ENCODE measurements around the gene KCNIP1. TPM values are rescaled to one million over a fixed set of nuclear protein-coding genes. Genes with fewer than 3 reads are reported as not detected.
A peak's percentile ranks its signal among the peaks of the same experiment; 100 is the strongest.

KCNIP1 gene
- total RNA-seq, 4 donors from 2014 or later: 0.94 to 1.6 (median 1.1) TPM; not detected in 1

DNA sequence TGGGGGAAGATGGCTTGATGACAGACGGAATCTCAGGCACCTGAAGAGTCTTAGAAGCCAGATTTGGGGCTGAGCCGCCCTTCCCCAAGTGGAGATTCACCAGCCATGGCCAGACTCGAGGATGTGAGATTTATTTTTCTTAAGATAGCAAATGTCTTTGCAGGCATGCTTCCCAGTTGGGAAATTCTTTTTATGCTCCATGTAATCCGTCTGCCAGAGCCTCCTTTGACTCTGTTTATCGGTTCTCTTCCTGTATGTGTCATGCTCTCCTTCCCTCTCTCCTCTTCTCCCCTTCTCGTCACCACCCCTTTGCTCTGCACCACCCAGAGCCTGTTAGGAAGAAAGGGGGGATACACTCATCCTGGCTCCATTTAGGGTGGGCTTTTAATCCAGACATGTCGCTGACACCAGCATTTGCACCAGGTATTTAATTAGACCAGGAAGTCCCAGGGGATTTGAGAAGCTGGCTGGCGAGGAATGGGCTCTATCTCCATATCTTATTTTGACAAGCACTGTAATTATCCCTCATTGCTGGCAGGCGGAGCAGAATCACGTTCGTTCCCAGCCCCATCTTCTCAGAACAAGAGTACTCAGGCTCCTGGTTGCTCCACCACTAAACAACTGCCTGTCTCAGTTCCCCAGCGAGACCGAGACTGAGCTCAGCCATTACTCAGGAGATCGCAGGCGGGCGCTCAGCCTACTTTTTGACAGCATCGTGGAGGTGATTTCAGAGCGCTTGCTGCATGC is 50.9 kb downstream of the KCNIP1 start:
- Histone ChIP-seq H3K27me3 (peaks cover 25% of the 10 kb centered on the region), H3K4me3 (no peak overlapping the region), H3K27ac (peak overlapping the region in 3 of 4 donors; percentile 31 to 51 (median 45)), H3K36me3 (no peaks in the 10 kb centered on the region), H3K9me3 (no peaks in the 10 kb centered on the region), H3K4me1 (peaks cover 0 to 31% (median 6%) of the 10 kb centered on the region in 3 donors)
- whole genome bisulfite sequencing, 2 donors (ENCODE audit: low coverage in 1 of 2): 16 to 37% methylated on average over 6 to 9 of the region's 18 CpGs
- ATAC-seq: peak; percentile 78
- TF ChIP-seq POLR2AphosphoS5 (IDR thresholded peaks at IDR 0.05): no peak
- no peak for TF ChIP-seq POLR2A (IDR thresholded peaks at IDR 0.05)
- TF ChIP-seq, protein P1, sequence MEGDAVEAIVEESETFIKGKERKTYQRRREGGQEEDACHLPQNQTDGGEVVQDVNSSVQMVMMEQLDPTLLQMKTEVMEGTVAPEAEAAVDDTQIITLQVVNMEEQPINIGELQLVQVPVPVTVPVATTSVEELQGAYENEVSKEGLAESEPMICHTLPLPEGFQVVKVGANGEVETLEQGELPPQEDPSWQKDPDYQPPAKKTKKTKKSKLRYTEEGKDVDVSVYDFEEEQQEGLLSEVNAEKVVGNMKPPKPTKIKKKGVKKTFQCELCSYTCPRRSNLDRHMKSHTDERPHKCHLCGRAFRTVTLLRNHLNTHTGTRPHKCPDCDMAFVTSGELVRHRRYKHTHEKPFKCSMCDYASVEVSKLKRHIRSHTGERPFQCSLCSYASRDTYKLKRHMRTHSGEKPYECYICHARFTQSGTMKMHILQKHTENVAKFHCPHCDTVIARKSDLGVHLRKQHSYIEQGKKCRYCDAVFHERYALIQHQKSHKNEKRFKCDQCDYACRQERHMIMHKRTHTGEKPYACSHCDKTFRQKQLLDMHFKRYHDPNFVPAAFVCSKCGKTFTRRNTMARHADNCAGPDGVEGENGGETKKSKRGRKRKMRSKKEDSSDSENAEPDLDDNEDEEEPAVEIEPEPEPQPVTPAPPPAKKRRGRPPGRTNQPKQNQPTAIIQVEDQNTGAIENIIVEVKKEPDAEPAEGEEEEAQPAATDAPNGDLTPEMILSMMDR (IDR thresholded peaks at IDR 0.05): no peak
- no peak for TF ChIP-seq EP300 (IDR thresholded peaks at IDR 0.05)

DNA sequence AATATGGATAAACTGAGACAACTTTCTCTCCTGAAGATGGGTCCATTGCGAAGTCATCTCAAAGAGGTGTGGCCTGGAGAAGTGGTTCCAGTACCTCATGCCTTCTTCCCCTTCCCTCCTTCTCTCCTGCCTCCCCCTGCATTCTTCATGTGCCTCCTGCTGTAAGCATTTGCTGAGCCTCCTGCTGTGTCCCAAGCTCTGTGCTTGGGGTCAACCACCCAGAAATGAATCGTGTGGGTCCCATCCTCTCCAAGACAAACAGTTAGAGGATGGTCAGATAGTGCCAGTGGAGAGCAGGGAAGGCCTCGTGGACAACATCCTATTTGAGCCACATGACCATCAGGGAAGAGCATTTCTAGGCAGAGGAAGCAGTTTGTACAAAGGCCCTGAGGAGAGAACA is 53.5 kb downstream of the KCNIP1 start:
- Histone ChIP-seq H3K36me3 (no peaks in the 10 kb centered on the region), H3K9me3 (no peaks in the 10 kb centered on the region), H3K27me3 (peaks cover 43% of the 10 kb centered on the region), H3K4me3 (no peak overlapping the region), H3K4me1 (peaks cover 0 to 30% (median 6%) of the 10 kb centered on the region in 3 donors), H3K27ac (no peak overlapping the region)
- no peak for ATAC-seq
- WGBS, 2 donors (ENCODE audit: low coverage in 1 of 2): 86 to 100% methylated on average over 1 of the region's 3 CpGs
- no peak for TF ChIP-seq POLR2AphosphoS5 (IDR thresholded peaks at IDR 0.05)
- TF ChIP-seq POLR2A (IDR thresholded peaks at IDR 0.05): no peak
- TF ChIP-seq EP300 (IDR thresholded peaks at IDR 0.05): no peak
- TF ChIP-seq, protein P1 (IDR thresholded peaks at IDR 0.05): no peak

DNA sequence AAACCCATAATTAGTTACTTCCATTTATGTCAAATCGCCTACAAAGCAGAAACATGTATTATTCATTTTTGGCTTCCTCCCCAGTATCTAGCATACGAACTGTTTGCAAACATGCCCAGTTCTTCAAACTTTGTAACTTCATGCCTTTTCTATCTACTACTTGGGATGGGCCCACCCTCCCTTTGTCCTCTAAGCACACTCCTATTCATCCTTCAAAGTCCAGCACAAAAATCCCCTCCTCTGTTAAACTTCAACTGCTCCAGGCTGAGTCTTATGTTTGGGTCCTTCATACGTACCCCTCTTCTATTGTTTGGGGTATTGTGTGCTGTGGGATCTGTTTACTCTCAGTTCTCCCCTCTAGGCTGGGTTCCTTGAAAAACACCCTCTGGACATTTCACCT is 55.5 kb downstream of the KCNIP1 start:
- ATAC-seq: no peak
- Histone ChIP-seq H3K27ac (no peak overlapping the region), H3K4me3 (no peak overlapping the region), H3K9me3 (no peaks in the 10 kb centered on the region), H3K36me3 (no peaks in the 10 kb centered on the region), H3K4me1 (peaks cover 0 to 13% (median 0%) of the 10 kb centered on the region in 3 donors), H3K27me3 (peaks cover 36% of the 10 kb centered on the region)
- WGBS, 2 donors (ENCODE audit: low coverage in 1 of 2): 65 to 69% methylated on average over 3 of the region's 3 CpGs
- TF ChIP-seq POLR2A (IDR thresholded peaks at IDR 0.05) (no peak), EP300 (IDR thresholded peaks at IDR 0.05) (no peak), POLR2AphosphoS5 (IDR thresholded peaks at IDR 0.05) (no peak)
- TF ChIP-seq, protein P1 (IDR thresholded peaks at IDR 0.05): no peak

DNA sequence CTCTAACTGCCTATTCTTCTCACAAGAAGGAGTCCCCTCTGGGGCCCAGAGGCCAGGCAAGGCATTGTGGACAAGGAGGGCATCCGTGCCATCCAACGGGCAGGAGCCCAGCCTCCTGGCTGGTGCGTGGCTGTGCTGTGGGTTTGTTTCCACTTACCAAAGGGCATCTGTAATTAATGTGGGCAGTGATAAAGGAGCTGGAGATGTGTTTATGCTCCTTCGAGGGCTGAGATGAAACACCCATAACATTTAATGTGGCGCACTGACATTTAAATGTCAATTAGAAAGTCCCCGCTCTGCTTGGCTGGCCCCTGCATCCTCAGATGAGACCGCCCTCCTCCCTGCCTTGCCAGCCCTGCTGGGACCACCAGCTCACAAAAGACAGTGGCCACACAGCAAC is 57.1 kb downstream of the KCNIP1 start:
- no peak for ATAC-seq
- WGBS, 2 donors (ENCODE audit: low coverage in 1 of 2): 73 to 88% methylated on average over 2 to 4 of the region's 7 CpGs
- Histone ChIP-seq H3K27me3 (peaks cover 26% of the 10 kb centered on the region), H3K27ac (no peak overlapping the region), H3K4me1 (no peaks in the 10 kb centered on the region), H3K36me3 (no peaks in the 10 kb centered on the region), H3K4me3 (no peak overlapping the region), H3K9me3 (no peaks in the 10 kb centered on the region)
- TF ChIP-seq EP300 (IDR thresholded peaks at IDR 0.05) (no peak), POLR2A (IDR thresholded peaks at IDR 0.05) (no peak), POLR2AphosphoS5 (IDR thresholded peaks at IDR 0.05) (no peak)
- TF ChIP-seq, protein P1 (IDR thresholded peaks at IDR 0.05): no peak

Measured in gastroesophageal sphincter (tissue), 4 donors.